K562 (cell line): Measurements from ENCODE around the gene ASIC3. TPM values are rescaled to one million over a fixed set of nuclear protein-coding genes. Genes with fewer than 3 reads are reported as not detected.

ENCODE experiments used
- BDP1 ChIP-seq: IDR thresholded peaks from 3 replicates; pipeline ENCODE4 v1.6.1; 2011; ENCODE audit not compliant: insufficient read length, insufficient read depth
- BHLHE40 ChIP-seq: IDR thresholded peaks from 2 replicates; pipeline ENCODE4 v1.6.1; 2011; ENCODE audit warnings: low read length, improper control_type of control experiment
- DIDO1 ChIP-seq: fragments of 450-650 bp; IDR thresholded peaks from 2 replicates; pipeline ENCODE4 v1.6.1; 2016; ENCODE audit warnings: low read depth, missing biosample characterization, missing genetic modification characterization
- ELF2 ChIP-seq: fragments of 250-450 bp; sonication (Bioruptor Pico); IDR thresholded peaks from 2 replicates; pipeline ENCODE4 v1.5.0; 2021; ENCODE audit warnings: mild to moderate bottlenecking
- GTF2A2 ChIP-seq: IDR thresholded peaks from 2 replicates; pipeline ENCODE4 v1.6.1; 2016; ENCODE audit warnings: mild to moderate bottlenecking, missing genetic modification characterization, missing compliant biosample characterization
- GTF2E2 ChIP-seq: fragments of 200-800 bp; sonication (Bioruptor generic); IDR thresholded peaks from 2 replicates; pipeline ENCODE4 v1.6.1; 2016; ENCODE audit warnings: missing genetic modification characterization, missing compliant biosample characterization
- HINFP ChIP-seq: fragments of 450-650 bp; conservative IDR thresholded peaks from 2 replicates; pipeline ENCODE4 v1.6.1; 2016; ENCODE audit warnings: missing genetic modification characterization, low read depth, mild to moderate bottlenecking, control low read depth, missing compliant biosample characterization
- HIVEP1 ChIP-seq: fragments of 250-450 bp; sonication (Bioruptor Pico); IDR thresholded peaks from 2 replicates; pipeline ENCODE4 v1.4.0; 2020; ENCODE audit warnings: mild to moderate bottlenecking
- ILK ChIP-seq: fragments of 450-650 bp; IDR thresholded peaks from 2 replicates; pipeline ENCODE4 v1.6.1; 2016; ENCODE audit warnings: missing genetic modification characterization, low read depth, mild to moderate bottlenecking, missing compliant biosample characterization, moderate library complexity, borderline replicate concordance
- JUN ChIP-seq, 2 experiments: sonication (generic) in 1 of 2; formaldehyde crosslinking in 1 of 2; IDR thresholded peaks; 2 replicates each; pipeline versions ENCODE4 v1.6.1 to v1.8.0; 2012 to 2022; ENCODE audit warnings: borderline replicate concordance in 2 of 2, mild to moderate bottlenecking in 2 of 2, improper control_type of control experiment in 1 of 2, low read depth in 1 of 2, low read length in 1 of 2, missing genetic modification reagents in 1 of 2
- JUNB ChIP-seq: fragments of 450-650 bp; formaldehyde crosslinking; conservative IDR thresholded peaks from 2 replicates; pipeline ENCODE4 v1.4.0; 2020; ENCODE audit warnings: mild to moderate bottlenecking
- MECOM ChIP-seq: fragments of 250-450 bp; sonication (Bioruptor Pico); IDR thresholded peaks from 2 replicates; pipeline ENCODE4 v1.8.0; 2022; ENCODE audit warnings: inconsistent platforms
- PKNOX1 ChIP-seq: fragments of 450-650 bp; IDR thresholded peaks from 2 replicates; pipeline ENCODE4 v1.6.1; 2016
- RBM34 ChIP-seq: fragments of 200-400 bp; formaldehyde crosslinking; IDR thresholded peaks from 2 replicates; pipeline ENCODE4 v1.6.1; 2018; ENCODE audit warnings: low read length, borderline replicate concordance; ENCODE audit not compliant: insufficient read depth
- RNF219 ChIP-seq: fragments of 250-450 bp; sonication (Bioruptor Pico); IDR thresholded peaks from 2 replicates; pipeline ENCODE4 v1.5.0; 2022; ENCODE audit warnings: mild to moderate bottlenecking
- SETDB1 ChIP-seq: IDR thresholded peaks from one replicate; pipeline ENCODE4 v1.6.1; 2012; ENCODE audit warnings: low read length, control low read depth, inconsistent platforms
- SMAD1 ChIP-seq: fragments of 150-350 bp; IDR thresholded peaks from 2 replicates; pipeline ENCODE4 v1.6.1; 2014; ENCODE audit warnings: low read length, low read depth; ENCODE audit not compliant: partially characterized antibody
- SMARCE1 ChIP-seq: fragments of 450-650 bp; IDR thresholded peaks from 2 replicates; pipeline ENCODE4 v1.7.1; 2016; ENCODE audit warnings: mild to moderate bottlenecking
- TEAD1 ChIP-seq, 2 experiments: fragments of 450-650 bp in 1 of 2; sonication (generic) in 1 of 2; formaldehyde crosslinking; IDR thresholded peaks; 2 replicates each; pipeline versions ENCODE4 v1.4.0 to v1.8.0; 2020 to 2022; ENCODE audit warnings: mild to moderate bottlenecking in 2 of 2, missing genetic modification reagents in 1 of 2
- ZNF23 ChIP-seq: fragments of 250-450 bp; sonication (Bioruptor Pico); IDR thresholded peaks from 2 replicates; pipeline ENCODE4 v1.4.0; 2020; ENCODE audit warnings: mild to moderate bottlenecking
- ZNF436 ChIP-seq: fragments of 250-450, 450-650 bp; sonication (Bioruptor Pico); formaldehyde crosslinking; IDR thresholded peaks from 2 replicates; pipeline ENCODE4 v1.7.0; 2020; ENCODE audit warnings: mild to moderate bottlenecking
- polyA plus RNA-seq, 8 experiments: library from polyadenylated mRNA; depleted of rRNA in 4 of 8; stranded (reverse) in 5 of 8; unstranded in 3 of 8; fragments of >200 nt; fragmentation: Nextera tagmentation in 2 of 8; fragmentation: Illumina TruSeq in 1 of 8; extraction: Ambion mirVana in 2 of 8; extraction: Trizol in 1 of 8; gene quantifications; 2 replicates each; pipeline versions ENCODE4 v1.2.1 to v1.2.3, GENCODE V29; 2011 to 2014; ENCODE audit warnings: inconsistent platforms in 1 of 8, missing spikeins in 1 of 8
- total RNA-seq, 7 experiments: library from RNA; depleted of rRNA in 6 of 7; stranded (reverse); fragments of >200 nt in 6 of 7; fragmentation: Illumina TruSeq in 2 of 7; extraction: Trizol in 2 of 7; gene quantifications; 2 replicates each; pipeline versions ENCODE4 v1.2.1 to v1.2.3, GENCODE V29; 2011 to 2021; ENCODE audit warnings: low replicate concordance in 1 of 7

The ASIC3 gene
- total and polyA plus RNA-seq, 9 of the 15 experiments (the other 6 are each of a cell fraction or from before 2014, with no cell fraction given) = 0.11 to 5.0 (median 0.87) TPM

GRCh38 chr7:151059367-151060112 lies 11.2 kb downstream of the ASIC3 start, which contains the start of gene SLC4A2 (continued):
- peak; percentile 52; the same call in 1 of the 2 replicates for TF ChIP-seq GTF2E2 (tag)
- TF ChIP-seq JUNB (CRISPR knock-in tag) = no peak
- TF ChIP-seq TEAD1 (CRISPR knock-in tag; IDR thresholded peaks at IDR 0.05) = no peak; a peak in 1 of 4 replicates
- TF ChIP-seq RBM34 = no peak
- TF ChIP-seq HIVEP1 (CRISPR knock-in tag) = no peak
- no peak; the same call in 1 of the 2 replicates for TF ChIP-seq ELF2 (CRISPR knock-in tag)
- TF ChIP-seq SMARCE1 = peak; percentile 25; the same call in 1 of the 2 replicates
- TF ChIP-seq GTF2A2 (tag) = no peak
- no peak for TF ChIP-seq SMAD1
- TF ChIP-seq BDP1 = no peak
- TF ChIP-seq SETDB1 = no peak
- no peak for TF ChIP-seq ILK (tag)
- TF ChIP-seq MECOM = no peak
- TF ChIP-seq DIDO1 (tag) = no peak
- no peak for TF ChIP-seq PKNOX1
- no peak for TF ChIP-seq ZNF23 (CRISPR knock-in tag)
- no peak for TF ChIP-seq RNF219 (CRISPR knock-in tag)
- no peak for TF ChIP-seq ZNF436 (CRISPR knock-in tag)
- no peak for TF ChIP-seq HINFP (tag)
- no peak; the same call in 1 of the 2 replicates for TF ChIP-seq JUN (IDR thresholded peaks at IDR 0.05; ENCODE audit: borderline replicate concordance, low read depth, low read length)
- TF ChIP-seq JUN (CRISPR knock-in tag; IDR thresholded peaks at IDR 0.05; ENCODE audit: borderline replicate concordance) = no peak
- no peak for TF ChIP-seq BHLHE40
